HG03575 (cell line): ENCODE results near the gene WNT7B.

ENCODE experiments used
- ATAC-seq: cut with Tn5 transposase; IDR thresholded peaks from one replicate; pipeline ENCODE4 v1.9.1; 2021; ENCODE audit not compliant: unreplicated experiment, insufficient number of reproducible peaks, low FRiP score; ENCODE audit errors: extremely low read depth

Gene WNT7B

DNA sequence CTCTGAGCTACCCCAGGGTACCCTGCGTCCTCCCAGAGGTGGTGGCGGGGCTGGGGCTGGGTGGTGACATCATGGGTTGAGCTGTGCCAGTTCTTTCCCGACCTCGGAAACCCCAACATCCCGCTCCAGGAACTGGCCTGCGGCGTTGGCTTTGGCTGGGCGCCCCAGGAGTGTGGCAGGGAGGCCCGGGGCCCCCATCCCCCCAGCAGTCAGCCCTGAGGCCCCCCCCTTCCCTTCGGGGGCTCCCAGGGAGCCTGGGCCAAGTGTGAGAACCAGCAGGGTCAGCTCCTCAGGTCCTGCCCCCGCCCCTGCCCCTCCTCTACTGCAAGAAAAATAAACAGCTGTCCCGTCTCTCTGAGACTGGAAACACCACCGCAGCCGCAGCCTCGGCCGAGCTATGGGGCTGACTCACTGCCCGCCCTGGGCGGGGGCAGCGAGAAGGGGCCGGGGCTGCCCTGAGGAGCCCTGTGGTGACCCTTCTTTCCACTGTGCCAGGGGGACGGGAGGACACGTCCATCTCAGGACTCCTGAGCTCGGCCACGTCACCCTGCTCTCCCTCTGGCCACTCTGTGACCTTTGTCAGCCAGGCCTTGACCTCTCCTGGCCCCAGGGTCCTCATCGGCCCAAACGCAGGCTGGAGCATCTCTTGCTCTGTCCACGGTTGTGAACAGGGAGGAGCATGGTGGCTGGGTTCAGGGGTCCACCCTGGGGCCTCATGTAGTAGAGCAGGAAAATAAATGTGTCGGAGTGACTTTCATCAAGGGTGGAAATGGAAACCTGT lies 73.4 kb downstream of the WNT7B start:
- no peak for ATAC-seq

DNA sequence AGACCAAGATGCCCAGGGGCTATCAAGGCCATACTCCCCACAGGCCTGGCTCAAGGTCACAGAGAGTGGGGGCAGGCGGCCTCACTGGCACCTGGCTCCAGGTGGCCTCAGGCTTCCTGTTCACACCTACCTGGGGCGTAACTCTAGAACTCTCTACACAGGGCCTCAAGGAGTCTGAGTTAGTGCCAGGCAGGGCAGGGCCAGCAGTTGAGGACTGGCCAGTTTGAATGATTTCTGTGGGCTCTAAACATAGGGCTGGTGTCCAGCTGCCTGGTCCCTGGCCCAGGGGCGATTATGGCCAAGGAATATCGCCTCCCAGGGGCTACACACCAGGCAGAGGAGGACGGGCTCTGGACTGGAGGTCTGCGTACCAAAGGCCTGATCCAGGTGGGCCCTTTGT lies 79.2 kb downstream of the WNT7B start:
- no peak for ATAC-seq

DNA sequence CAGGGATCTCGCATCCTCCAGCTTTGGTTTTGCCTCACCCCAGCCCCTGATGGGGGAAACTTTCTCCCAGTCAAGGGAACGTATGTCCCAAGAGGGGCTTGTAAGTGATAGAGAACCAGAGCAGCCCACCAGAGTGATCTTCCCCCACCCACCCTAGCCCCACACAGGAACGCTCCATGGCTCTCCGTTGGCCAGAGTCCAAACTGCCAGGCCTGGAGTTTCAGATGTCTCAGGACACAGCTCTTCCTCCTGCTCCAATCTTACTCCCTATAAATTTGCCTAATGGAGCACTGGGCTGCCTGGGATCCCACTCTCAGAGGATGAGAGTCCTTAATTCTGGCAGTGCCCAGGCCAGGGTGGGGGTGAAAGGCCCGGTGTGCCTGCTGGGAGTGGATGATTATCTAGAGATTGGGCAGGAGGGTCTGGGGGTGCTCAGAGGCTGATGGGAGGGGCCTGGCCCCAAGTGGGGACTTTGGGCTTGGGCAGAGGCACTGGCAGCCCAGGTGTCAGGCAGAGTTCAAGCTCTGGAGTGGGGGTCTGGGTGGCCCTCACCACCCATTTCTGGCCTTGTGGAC lies 79.9 kb downstream of the WNT7B start:
- ATAC-seq, result no peak

DNA sequence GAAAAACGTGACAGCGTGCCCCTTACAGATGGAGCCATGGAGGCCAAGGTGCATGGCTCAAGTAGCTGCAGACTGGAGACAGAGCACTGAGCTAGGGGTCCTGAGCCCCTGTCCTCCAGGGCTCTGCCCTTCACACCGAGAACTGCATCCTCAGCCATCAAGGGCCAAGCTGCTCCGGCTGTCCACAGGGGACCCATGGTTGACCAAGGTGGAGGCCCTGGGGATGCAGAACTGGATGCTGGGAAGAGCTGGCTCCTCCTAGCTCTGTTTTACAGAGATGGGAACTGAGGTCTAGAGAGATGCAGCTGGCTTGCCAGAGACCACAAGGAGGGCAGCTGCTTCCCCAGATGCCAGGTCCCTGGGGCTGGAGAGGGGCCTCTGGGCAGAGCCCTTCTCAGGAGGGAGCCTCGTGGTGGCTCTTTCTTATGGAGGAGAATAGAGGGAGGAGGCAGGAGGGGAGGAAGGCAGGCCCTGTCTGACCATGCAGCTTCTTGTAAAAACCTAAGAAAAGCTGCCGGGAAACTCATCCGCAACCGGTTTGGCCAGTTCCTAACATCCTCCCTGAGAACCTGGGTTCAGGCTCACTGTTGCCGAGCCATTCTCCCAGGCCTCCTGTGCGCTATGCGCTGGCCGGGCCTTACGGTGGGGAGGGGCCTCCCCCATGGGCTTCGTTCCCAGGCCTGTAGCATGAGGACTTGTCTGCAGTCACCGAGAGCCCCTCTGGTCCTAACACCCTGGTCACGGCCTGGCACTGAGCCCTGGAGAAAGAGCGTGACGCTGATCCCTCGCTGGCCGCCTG lies 80.6 kb downstream of the WNT7B start:
- no peak for ATAC-seq

DNA sequence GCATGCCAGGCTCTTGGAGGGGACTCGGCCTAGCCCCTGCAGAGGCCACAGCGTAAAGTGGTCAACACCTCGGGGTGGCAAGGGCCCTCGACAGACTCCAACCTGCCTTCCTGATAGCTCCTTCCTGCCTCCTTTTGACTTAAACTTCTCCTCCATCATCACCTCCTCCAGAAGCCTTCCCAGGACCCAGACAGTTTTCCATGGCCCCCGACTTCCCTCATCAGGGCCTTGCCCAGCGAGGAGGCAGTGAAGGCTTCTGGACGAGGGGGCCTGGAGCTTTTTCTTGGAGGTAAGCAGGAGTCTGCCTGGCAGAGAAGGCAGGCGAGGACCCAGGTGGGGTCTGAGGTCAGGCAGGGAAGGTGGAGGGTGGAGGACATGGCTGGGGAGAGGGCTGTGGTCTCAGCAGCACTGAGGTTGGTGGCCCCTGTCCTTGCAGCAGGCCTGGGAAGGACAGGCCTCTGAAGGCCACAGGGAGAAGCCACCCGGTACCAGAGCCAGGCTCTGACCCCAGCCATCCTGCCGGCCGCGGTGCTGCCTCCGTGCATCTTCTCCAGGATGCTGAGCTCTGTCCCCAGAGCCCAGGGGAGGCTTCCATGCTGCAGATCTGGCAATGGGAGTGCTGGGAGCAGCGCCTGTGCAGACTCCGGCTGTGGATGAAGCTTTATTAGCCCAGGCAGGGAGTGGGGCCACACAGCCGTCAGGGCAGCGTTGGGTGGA lies 81.4 kb downstream of the WNT7B start:
- ATAC-seq, result no peak

DNA sequence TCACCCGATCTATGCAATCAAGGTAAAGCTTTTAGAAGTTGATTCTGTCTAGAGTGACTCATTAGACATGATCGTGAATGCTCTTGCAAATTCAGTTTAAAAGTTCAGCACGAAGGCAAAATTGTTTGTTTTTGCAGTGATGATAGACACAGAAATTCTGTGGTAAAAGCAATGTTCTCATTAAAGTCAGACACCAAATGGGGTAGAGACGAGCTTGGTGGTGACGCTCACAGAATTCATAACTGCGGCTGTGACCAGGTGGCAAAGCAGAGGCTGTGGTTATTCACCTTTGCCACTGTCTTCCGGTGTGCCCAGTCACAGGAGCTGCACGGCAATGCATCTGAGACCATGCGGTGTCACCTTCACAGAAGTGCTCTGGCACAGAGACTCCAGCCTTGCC lies 83.4 kb downstream of the WNT7B start:
- no peak for ATAC-seq

DNA sequence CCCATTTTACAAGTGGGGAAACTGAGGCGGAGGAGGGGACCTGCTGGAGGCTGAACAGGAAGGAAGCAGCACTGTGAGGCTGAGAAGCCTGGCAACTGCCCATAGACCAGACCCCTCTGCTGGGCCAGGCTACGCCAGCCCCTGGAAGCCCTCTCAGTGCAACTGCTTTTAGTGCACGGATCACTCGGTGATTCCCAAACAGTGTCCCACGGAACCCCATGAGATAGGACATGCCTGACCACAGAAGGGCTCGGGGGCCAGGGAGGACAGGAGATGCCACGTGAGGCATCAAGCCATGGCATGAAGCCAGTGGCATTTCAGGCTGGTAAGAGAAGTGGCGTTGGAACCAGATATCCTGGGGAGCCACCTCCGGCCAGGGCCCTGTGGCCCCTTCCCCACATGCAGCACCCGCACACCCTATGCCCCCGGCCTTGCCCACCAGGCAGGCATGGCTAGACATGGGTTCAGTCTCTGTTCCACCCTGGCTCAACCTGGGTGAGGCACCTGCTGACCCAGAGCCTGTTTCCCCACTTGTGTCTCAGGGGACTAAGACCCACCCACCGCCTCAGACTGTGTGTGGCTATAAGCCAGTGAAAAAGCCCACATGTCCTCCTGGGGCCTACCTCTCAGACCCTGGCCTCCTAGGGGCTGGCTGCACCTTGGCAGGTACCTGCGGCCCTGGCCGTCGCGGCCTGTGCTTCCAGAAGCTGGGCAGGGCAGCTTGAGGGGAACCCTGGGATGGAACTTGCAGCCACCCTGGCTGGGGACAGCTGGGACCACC lies 84.1 kb downstream of the WNT7B start:
- no peak for ATAC-seq

DNA sequence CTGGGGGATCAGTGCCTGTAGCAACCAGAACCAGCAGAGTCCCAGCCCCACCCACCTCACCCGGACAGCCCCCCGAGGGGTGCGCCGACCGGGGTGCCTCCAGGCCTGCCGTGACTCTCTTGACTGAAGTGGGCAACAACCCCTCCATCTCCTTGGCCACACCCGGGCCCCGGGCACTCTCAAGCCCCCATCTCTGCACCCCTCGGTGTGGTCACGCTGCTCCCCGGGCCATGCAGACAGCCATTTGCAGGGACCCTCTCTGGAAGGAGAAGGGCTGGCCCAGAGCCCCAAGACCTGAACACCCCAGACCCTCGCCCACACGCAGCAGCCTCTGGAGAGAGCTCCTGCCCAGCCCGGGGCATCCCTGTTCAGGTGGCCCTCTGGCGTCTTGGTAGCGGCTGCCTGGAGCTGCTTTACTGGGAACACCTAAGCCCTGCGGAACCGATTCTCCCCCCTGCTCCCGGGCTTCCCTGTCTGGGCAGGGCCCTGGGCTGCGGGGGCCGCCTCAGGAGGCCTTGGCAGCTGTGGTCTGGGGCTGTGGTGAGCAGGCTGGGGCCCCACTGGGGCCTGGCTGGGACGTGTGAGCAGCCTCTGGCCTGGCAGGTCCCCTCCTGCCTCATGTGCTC lies 84.9 kb downstream of the WNT7B start:
- no peak for ATAC-seq

DNA sequence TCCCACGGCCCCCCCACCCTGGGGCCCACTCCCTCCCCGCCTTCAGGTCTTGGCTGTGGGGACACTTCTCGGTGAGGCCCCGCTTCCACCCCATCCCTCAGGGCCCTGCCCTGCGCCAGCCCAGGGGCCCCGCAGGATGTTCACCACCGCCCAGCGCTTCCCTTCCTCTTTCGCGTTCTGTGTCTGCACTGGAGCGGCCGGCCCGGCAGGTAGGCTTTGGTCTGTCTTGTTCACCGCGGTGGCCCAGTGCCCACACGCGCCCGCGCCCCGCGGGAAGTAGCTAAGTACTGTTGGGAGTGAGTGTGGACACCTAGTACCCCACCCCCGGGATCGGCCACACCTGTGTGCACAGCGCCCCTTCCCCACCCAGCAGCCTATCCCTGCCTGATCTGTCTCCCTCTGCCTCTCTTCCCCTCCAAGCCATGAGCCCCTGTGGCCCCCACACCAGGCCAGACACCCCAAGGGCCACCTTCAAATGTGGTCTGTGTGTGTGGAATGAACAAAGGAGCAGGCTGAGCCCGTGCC lies 85.4 kb downstream of the WNT7B start:
- no peak for ATAC-seq

DNA sequence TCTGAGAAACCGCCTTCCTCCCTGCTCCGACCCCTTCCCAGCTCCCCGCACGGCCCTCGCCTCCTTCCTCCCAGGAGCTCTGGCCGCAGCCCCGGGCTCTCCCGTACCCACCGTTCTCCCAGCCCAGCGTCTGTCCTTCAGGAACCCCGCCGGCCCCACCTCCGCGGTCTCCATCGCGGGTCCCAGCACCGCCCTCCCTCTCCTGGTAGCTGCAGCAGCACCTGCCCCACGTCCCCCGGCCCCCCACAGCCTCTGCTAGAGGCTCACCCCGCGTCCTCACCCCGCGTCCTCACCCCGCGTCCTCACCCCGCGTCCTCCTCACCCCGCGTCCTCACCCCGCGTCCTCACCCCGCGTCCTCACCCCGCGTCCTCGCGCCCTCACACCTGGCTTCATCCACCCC lies 85.9 kb downstream of the WNT7B start:
- ATAC-seq, result no peak

DNA sequence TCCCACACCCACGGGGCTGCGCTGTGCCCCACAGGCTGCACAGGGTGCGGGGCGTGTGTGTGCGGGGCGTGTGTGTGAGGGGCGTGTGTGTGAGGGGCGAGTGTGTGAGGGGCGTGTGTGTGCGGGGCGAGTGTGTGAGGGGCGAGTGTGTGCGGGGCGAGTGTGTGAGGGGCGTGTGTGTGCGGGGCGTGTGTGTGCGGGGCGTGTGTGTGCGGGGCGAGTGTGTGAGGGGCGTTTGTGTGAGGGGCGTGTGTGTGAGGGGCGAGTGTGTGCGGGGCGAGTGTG lies 86.7 kb downstream of the WNT7B start:
- ATAC-seq, result no peak

DNA sequence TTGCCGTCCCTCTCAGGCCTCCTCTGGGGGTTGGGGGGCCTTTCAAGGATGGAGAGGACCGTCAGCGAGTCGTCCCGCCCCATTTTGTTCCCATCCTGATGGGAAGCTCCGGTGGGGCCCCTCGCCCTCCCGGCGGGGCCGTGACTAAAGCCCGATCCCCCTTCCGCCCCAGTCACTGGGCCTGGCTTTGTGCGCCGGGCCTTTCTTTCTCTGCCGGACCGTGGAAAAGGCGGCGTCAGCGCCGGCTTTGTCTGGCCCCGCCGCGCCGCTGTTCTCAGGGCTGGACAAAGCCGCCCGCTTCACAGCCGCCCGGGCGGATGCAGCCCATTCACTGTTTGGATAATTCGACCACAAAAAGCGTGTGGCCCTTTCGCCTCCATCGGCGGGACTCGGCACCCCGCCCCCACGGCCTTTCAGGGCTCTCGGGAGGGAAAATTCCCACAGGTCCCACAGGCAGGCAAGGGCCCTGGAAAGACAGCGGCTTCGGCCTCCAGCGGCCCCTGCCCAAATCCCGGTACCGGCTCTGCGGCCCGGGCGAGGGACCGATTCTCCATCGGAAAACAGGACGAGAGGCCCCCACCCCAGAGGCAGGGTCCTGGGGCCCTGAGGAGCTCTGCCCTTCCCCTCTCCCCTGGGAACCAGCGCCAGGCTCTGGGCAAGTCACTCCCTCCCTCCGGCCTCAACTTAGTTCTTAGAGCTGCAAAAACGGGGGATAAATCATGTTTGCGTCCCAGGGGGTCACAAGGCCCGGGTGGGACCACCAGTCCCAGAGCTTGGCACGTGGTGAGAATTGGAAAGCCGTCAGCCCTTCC lies 87.2 kb downstream of the WNT7B start:
- ATAC-seq, result no peak

DNA sequence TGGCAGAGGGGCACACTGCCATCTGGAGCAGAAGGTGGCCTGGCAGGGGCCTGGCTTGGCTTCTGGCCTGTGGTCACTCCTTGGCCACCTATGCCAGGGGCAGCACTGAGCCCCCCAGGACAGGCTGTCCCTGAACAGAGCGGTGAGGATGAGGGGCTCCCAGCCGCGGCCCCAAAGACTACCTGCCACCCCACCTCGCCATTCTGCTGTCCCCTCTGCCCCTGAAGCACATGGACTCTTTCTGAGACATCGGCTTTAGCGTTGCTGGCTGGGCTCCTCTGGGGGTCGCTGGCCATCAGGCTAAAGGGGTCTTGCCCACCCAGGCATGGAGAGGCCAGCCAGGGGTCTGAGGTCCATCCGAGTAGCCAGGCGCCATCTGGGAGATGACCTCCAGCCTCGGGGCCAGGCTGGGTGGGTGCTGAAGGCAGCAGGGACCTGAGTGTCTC lies 87.8 kb downstream of the WNT7B start:
- no peak for ATAC-seq

DNA sequence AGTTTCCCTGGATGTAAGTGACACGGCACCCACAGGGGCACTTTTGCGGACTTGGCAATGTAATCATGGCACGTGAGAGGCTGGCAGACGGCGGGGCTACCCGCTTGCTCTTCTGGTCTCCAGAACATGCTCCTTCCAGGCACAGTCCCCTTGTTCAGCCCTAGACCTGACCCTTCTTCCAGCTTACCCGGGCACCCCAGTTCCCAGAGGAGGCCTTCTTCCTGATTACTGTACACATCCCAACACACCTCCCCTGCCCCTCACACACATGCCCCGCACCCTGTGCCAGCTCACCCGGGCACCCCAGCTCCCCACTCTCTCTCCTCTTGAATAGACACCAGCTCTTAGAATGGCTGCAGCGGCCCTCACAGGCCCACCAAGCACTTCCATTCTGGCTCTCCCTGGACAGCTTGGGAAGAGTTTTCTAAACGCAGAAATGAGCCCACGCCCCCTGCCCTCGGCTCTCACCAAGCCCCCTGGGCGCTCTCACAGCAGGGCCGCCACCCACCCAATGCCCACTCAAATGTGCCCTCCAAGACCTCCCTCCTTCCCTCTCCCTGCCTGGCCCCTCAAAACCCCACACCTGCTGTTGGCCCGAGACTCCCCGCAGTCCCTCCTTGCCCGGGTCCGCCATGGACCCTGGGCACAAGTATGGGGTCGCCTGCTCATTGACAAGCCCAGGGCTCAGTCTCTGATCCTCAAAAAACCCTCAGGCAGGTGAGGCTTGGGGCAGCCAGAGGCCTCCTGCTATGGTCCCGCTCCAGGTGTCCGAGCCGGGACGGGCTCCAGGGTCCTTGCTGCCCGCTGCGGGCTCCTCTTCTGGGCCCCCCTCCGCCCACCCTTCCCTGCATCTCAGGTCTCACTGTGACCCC lies 88.5 kb downstream of the WNT7B start:
- no peak for ATAC-seq

DNA sequence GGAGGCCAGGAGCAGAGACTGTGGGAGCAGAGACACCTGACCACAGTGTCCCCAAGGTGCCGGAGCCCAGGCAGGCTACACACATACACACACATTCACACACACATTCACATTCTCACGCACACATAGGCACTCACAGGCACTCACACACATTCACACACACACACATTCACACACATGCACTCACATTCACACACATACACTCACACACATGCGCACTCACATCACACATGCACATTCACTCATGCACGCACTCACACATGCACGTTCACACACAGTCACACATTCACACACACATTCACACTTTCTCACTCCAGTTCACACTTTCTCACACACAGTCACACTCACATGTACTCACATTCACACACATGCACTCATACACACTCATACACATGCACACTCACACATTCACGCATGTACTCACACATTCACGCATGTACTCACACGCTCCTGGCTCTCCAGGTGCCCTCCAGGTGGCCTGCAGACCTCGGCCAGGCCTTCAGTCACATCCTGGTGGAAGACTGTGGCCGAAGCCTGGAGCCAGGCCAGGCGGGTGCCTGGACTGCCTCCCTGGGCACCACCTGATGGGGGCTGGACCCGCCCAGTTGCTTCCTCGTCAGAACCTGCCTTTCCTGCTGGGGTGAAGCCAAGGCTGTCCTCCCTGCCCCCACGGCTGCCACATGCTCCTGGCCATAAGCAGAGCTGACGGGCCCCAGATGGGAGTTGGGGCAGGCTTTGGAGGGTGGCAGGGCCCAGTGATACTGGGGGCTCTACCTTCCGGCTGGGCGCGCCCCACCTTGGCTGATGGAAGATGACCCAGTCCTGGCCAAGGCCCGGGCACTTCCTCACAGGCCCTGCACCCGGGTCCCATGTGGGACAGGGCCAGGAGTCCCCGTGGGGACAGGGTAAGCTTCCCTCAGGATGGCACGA lies 89.5 kb downstream of the WNT7B start:
- ATAC-seq, result no peak

DNA sequence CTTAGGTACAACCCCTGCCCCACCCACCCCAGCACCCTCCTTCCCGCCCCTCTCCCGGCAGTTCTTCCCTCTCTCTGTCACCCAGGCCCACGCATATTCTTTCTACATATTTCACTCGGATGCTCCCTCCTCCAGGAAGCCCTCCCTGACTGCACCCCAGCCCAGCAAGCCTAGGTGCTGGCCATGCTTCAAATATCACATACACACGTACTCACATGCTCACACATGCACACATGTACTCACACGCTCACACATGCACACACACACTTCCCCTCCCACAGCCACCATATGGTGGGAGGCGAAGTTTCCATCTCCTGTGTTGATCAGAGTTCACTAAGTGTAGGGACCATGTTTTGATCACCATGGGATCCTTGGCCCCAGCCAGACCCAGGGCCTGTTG lies 90.4 kb downstream of the WNT7B start:
- ATAC-seq, result no peak
